Measurements from ENCODE around the gene CENPP. TPM values are rescaled to one million over a fixed set of nuclear protein-coding genes. Genes with fewer than 3 reads are reported as not detected.

Gene CENPP
- total RNA-seq, 1 experiment from 2014 or later = 14.3 TPM

- H3K4me1 Mint-ChIP-seq = no peaks in the 10 kb centered on the region
- H3K4me3 Mint-ChIP-seq = no peak overlapping the region
These were observed 107.3 kb downstream of the CENPP start for GRCh38 chr9:92432972-92433548.

More at GRCh38 chr9:92432972-92433548, 107.3 kb downstream of the CENPP start:
- no peak for ATAC-seq
- no peaks in the 10 kb centered on the region; the same call in 1 of the 2 replicates for H3K36me3 Mint-ChIP-seq
- POLR2A ChIA-PET = no interaction called here
- H3K9me3 Mint-ChIP-seq = peaks cover 3% of the 10 kb centered on the region; the same call in 1 of the 2 replicates
- CTCF ChIA-PET = no interaction called here
- H3K27ac Mint-ChIP-seq = no peak overlapping the region
- no peak for TF ChIP-seq OVOL2 (CRISPR knock-in tag; IDR thresholded peaks at IDR 0.05; ENCODE audit: borderline replicate concordance)
- no peak for TF ChIP-seq FOXK1 (CRISPR knock-in tag; IDR thresholded peaks at IDR 0.05)
- no peak for TF ChIP-seq RELA (CRISPR knock-in tag; IDR thresholded peaks at IDR 0.05; ENCODE audit: borderline replicate concordance)
- no peak for TF ChIP-seq KAT7 (CRISPR knock-in tag; IDR thresholded peaks at IDR 0.05; ENCODE audit: borderline replicate concordance)
- no peak for TF ChIP-seq TEAD4 (CRISPR knock-in tag; IDR thresholded peaks at IDR 0.05)
- TF ChIP-seq ZNF423 (CRISPR knock-in tag; IDR thresholded peaks at IDR 0.05) = no peak
- TF ChIP-seq, protein P1, sequence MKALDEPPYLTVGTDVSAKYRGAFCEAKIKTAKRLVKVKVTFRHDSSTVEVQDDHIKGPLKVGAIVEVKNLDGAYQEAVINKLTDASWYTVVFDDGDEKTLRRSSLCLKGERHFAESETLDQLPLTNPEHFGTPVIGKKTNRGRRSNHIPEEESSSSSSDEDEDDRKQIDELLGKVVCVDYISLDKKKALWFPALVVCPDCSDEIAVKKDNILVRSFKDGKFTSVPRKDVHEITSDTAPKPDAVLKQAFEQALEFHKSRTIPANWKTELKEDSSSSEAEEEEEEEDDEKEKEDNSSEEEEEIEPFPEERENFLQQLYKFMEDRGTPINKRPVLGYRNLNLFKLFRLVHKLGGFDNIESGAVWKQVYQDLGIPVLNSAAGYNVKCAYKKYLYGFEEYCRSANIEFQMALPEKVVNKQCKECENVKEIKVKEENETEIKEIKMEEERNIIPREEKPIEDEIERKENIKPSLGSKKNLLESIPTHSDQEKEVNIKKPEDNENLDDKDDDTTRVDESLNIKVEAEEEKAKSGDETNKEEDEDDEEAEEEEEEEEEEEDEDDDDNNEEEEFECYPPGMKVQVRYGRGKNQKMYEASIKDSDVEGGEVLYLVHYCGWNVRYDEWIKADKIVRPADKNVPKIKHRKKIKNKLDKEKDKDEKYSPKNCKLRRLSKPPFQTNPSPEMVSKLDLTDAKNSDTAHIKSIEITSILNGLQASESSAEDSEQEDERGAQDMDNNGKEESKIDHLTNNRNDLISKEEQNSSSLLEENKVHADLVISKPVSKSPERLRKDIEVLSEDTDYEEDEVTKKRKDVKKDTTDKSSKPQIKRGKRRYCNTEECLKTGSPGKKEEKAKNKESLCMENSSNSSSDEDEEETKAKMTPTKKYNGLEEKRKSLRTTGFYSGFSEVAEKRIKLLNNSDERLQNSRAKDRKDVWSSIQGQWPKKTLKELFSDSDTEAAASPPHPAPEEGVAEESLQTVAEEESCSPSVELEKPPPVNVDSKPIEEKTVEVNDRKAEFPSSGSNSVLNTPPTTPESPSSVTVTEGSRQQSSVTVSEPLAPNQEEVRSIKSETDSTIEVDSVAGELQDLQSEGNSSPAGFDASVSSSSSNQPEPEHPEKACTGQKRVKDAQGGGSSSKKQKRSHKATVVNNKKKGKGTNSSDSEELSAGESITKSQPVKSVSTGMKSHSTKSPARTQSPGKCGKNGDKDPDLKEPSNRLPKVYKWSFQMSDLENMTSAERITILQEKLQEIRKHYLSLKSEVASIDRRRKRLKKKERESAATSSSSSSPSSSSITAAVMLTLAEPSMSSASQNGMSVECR (CRISPR knock-in tag; IDR thresholded peaks at IDR 0.05; ENCODE audit: borderline replicate concordance) = no peak
- no peak for TF ChIP-seq ZNF232 (CRISPR knock-in tag; IDR thresholded peaks at IDR 0.05)
- TF ChIP-seq ZSCAN18 (CRISPR knock-in tag; IDR thresholded peaks at IDR 0.05) = no peak
- no peak for TF ChIP-seq SOX15 (CRISPR knock-in tag; IDR thresholded peaks at IDR 0.05)
- TF ChIP-seq, protein P2, sequence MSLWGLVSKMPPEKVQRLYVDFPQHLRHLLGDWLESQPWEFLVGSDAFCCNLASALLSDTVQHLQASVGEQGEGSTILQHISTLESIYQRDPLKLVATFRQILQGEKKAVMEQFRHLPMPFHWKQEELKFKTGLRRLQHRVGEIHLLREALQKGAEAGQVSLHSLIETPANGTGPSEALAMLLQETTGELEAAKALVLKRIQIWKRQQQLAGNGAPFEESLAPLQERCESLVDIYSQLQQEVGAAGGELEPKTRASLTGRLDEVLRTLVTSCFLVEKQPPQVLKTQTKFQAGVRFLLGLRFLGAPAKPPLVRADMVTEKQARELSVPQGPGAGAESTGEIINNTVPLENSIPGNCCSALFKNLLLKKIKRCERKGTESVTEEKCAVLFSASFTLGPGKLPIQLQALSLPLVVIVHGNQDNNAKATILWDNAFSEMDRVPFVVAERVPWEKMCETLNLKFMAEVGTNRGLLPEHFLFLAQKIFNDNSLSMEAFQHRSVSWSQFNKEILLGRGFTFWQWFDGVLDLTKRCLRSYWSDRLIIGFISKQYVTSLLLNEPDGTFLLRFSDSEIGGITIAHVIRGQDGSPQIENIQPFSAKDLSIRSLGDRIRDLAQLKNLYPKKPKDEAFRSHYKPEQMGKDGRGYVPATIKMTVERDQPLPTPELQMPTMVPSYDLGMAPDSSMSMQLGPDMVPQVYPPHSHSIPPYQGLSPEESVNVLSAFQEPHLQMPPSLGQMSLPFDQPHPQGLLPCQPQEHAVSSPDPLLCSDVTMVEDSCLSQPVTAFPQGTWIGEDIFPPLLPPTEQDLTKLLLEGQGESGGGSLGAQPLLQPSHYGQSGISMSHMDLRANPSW (CRISPR knock-in tag; conservative IDR thresholded peaks at IDR 0.05; ENCODE audit: low read depth) = no peak
- TF ChIP-seq ZNF532 (CRISPR knock-in tag; IDR thresholded peaks at IDR 0.05; ENCODE audit: borderline replicate concordance) = no peak
- TF ChIP-seq EMX1 (CRISPR knock-in tag; IDR thresholded peaks at IDR 0.05) = no peak
- no peak for TF ChIP-seq CREB1 (CRISPR knock-in tag; IDR thresholded peaks at IDR 0.05)
- no peak for TF ChIP-seq ZBTB21 (CRISPR knock-in tag; IDR thresholded peaks at IDR 0.05; ENCODE audit: borderline replicate concordance)
- TF ChIP-seq, protein P3, sequence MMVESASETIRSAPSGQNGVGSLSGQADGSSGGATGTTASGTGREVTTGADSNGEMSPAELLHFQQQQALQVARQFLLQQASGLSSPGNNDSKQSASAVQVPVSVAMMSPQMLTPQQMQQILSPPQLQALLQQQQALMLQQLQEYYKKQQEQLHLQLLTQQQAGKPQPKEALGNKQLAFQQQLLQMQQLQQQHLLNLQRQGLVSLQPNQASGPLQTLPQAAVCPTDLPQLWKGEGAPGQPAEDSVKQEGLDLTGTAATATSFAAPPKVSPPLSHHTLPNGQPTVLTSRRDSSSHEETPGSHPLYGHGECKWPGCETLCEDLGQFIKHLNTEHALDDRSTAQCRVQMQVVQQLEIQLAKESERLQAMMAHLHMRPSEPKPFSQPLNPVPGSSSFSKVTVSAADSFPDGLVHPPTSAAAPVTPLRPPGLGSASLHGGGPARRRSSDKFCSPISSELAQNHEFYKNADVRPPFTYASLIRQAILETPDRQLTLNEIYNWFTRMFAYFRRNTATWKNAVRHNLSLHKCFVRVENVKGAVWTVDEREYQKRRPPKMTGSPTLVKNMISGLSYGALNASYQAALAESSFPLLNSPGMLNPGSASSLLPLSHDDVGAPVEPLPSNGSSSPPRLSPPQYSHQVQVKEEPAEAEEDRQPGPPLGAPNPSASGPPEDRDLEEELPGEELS (CRISPR knock-in tag; IDR thresholded peaks at IDR 0.05) = no peak
- TF ChIP-seq ELF4 (CRISPR knock-in tag; IDR thresholded peaks at IDR 0.05; ENCODE audit: low read depth) = no peak
- no peak for DNase-seq (ENCODE audit: low spot score)
- no peaks in the 10 kb centered on the region for H3K27me3 Mint-ChIP-seq (ENCODE audit: low read depth)
